Thyroid gland (tissue), 4 donors: ENCODE results near the gene CDH4.

ENCODE experiments used
- CTCF ChIP-seq, 6 experiments: fragments of 200-600 bp in 3 of 6; fragments of 450-650 bp in 3 of 6; sonication (generic) in 3 of 6; IDR thresholded peaks; one replicate each; pipeline ENCODE4 v1.5.1; 2016 to 2019; ENCODE audit warnings: antibody characterized with exemption in 6 of 6, mild to moderate bottlenecking in 2 of 6, inconsistent platforms in 1 of 6, moderate library complexity in 1 of 6
- POLR2A ChIP-seq, 2 donors: fragments of 450-650 bp; IDR thresholded peaks; one replicate each; pipeline ENCODE4 v1.6.1; 2017; ENCODE audit warnings: antibody characterized with exemption in 2 of 2, mild to moderate bottlenecking in 2 of 2, moderate library complexity in 1 of 2

DNA sequence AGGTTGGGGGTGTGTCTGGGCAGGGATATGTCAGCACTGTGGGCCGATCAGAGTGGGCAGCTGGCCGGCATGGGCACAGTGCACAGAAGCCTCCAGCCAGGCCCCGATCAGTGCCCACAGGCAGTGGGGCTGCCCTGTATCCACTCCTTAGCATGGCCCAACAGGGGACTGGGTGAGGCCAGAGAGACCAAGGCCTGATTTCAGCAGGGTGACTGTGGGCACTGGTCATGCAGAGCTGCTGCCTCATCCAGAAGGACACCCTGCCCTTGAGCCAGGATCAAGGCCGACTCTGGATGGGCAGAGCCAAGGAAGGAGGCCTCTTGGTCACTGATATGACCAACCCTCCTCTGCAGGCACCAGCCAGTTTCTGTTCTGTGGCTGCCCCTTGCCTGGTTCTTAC, 159.7 kb downstream of the CDH4 start:
- TF ChIP-seq POLR2A (IDR thresholded peaks at IDR 0.05) (no peak), CTCF (IDR thresholded peaks at IDR 0.05) (no peak)
